ENCODE results near the gene TSNAXIP1. TPM values are rescaled to one million over a fixed set of nuclear protein-coding genes. Genes with fewer than 3 reads are reported as not detected.

Gene TSNAXIP1
- total and polyA plus RNA-seq, 9 of the 15 experiments (the other 6 are each of a cell fraction or from before 2014, with no cell fraction given): 0.03 to 0.24 (median 0.11) TPM; not detected in 4

- TF ChIP-seq FUS (optimal IDR thresholded peaks at IDR 0.05; ENCODE audit: low read depth, low read length) (peak; percentile 16), PML (IDR thresholded peaks at IDR 0.05; ENCODE audit: low read length) (no peak), TEAD1 (CRISPR knock-in tag; IDR thresholded peaks at IDR 0.05) (peak in 1 of 2 experiments; percentile 59; a peak in 1 of 4 replicates), USF1 (CRISPR knock-in tag; IDR thresholded peaks at IDR 0.05) (no peak), REST (IDR thresholded peaks at IDR 0.05; ENCODE audit: borderline replicate concordance) (no peak), REST (CRISPR knock-in tag; IDR thresholded peaks at IDR 0.05; ENCODE audit: low read depth) (0 out of 2 replicates have a peak, but pooled peaks have one; percentile 13), CSDE1 (IDR thresholded peaks at IDR 0.05) (no peak), MTA1 (IDR thresholded peaks at IDR 0.05; ENCODE audit: borderline replicate concordance) (no peak), MYNN (IDR thresholded peaks at IDR 0.05) (no peak), MYNN (CRISPR knock-in tag; IDR thresholded peaks at IDR 0.05) (no peak), BDP1 (IDR thresholded peaks at IDR 0.05; ENCODE audit: insufficient read depth, insufficient read length) (no peak), ZNF785 (CRISPR knock-in tag; IDR thresholded peaks at IDR 0.05) (no peak), TARDBP (IDR thresholded peaks at IDR 0.05) (no peak), GTF2A2 (tag; IDR thresholded peaks at IDR 0.05) (no peak), BHLHE40 (IDR thresholded peaks at IDR 0.05; ENCODE audit: low read length) (no peak), ZNF639 (CRISPR knock-in tag; conservative IDR thresholded peaks at IDR 0.05 in 1 of 2, IDR thresholded peaks at IDR 0.05 in 1 of 2) (peak in 1 of 2 experiments; percentile 77; a peak in 1 of 4 replicates), HNRNPL (IDR thresholded peaks at IDR 0.05; ENCODE audit: low read depth, low read length) (no peak), ZNF589 (CRISPR knock-in tag; IDR thresholded peaks at IDR 0.05; ENCODE audit: low read depth) (no peak)
Measured at GRCh38 chr16:67847064-67847861, 40.6 kb downstream of the TSNAXIP1 start, which contains the start of gene CENPT (continued).

All from K562 (cell line).